GM19438 (cell line): ENCODE data around the gene ZNF217.
"Not testable (repeated sequence)": the region's sequence is repeated elsewhere in the genome, so short reads cannot be mapped to it uniquely, and the experiment has no call there.

ENCODE experiments used
- ATAC-seq: cut with Tn5 transposase; IDR thresholded peaks from one replicate; pipeline ENCODE4 v1.9.1; 2021; ENCODE audit warnings: low read depth; ENCODE audit not compliant: unreplicated experiment

The ZNF217 gene

GRCh38 chr20:53585004-53585569 is 8.6 kb downstream of the ZNF217 start:
- not testable (repeated sequence) for ATAC-seq

- ATAC-seq, result not testable (repeated sequence)
Measured at GRCh38 chr20:53584550-53584913, 9.1 kb downstream of the ZNF217 start.

GRCh38 chr20:53583660-53584549 is 9.7 kb downstream of the ZNF217 start:
- ATAC-seq, result not testable (repeated sequence)

- ATAC-seq, result no peak
Measured at GRCh38 chr20:53582574-53583351, 10.9 kb downstream of the ZNF217 start.

- ATAC-seq, result no peak
Measured at GRCh38 chr20:53582251-53582570, 11.4 kb downstream of the ZNF217 start.

- ATAC-seq, result no peak
Measured at GRCh38 chr20:53581444-53582250, 12.0 kb downstream of the ZNF217 start.

- no peak for ATAC-seq
Measured at GRCh38 chr20:53580376-53581111, 13.1 kb downstream of the ZNF217 start.

- ATAC-seq, result no peak
Measured at GRCh38 chr20:53579581-53580375, 13.9 kb downstream of the ZNF217 start.

GRCh38 chr20:53579266-53579580 is 14.4 kb downstream of the ZNF217 start:
- ATAC-seq, result no peak

GRCh38 chr20:53578492-53579222 is 15.0 kb downstream of the ZNF217 start:
- ATAC-seq, result no peak

- ATAC-seq, result no peak
Measured at GRCh38 chr20:53576586-53577318, 16.9 kb downstream of the ZNF217 start.

GRCh38 chr20:53576195-53576580 is 17.5 kb downstream of the ZNF217 start:
- ATAC-seq, result no peak

- no peak for ATAC-seq
Measured at GRCh38 chr20:53575481-53576194, 18.0 kb downstream of the ZNF217 start.

GRCh38 chr20:53574819-53575218 is 18.8 kb downstream of the ZNF217 start:
- no peak for ATAC-seq

GRCh38 chr20:53574259-53574789 is 19.3 kb downstream of the ZNF217 start:
- ATAC-seq, result no peak

GRCh38 chr20:53571555-53572286 is 21.9 kb downstream of the ZNF217 start:
- no peak for ATAC-seq
